ENCODE data around the gene NANS.

- no peak for TF ChIP-seq CTCF (IDR thresholded peaks at IDR 0.05)
- no peak for TF ChIP-seq EZH2 (IDR thresholded peaks at IDR 0.05)
Observed at GRCh38 chr9:98018347-98018746, 38.2 kb upstream of the NANS start.

All from neural progenitor cell (in vitro differentiated cells).